Liver (tissue), 3 donors: ENCODE results near the gene ARHGEF12.

Experiments used
- EGR1 ChIP-seq, 2 donors: IDR thresholded peaks; 2 replicates each; pipeline ENCODE4 v1.6.1; 2016 to 2018; ENCODE audit warnings: antibody characterized with exemption in 2 of 2, low read depth in 2 of 2
- FOXA1 ChIP-seq: IDR thresholded peaks from 2 replicates; pipeline ENCODE4 v1.6.1; 2016; ENCODE audit warnings: antibody characterized with exemption
- FOXA2 ChIP-seq: IDR thresholded peaks from 2 replicates; pipeline ENCODE4 v1.6.1; 2016; ENCODE audit warnings: antibody characterized with exemption
- GABPA ChIP-seq, 2 donors: IDR thresholded peaks in 1 of 2; conservative IDR thresholded peaks in 1 of 2; 2 replicates each; pipeline ENCODE4 v1.6.1; 2016; ENCODE audit warnings: antibody characterized with exemption in 2 of 2, mild to moderate bottlenecking in 1 of 2, moderate library complexity in 1 of 2
- JUND ChIP-seq, 2 donors: IDR thresholded peaks; 2 replicates each; pipeline ENCODE4 v1.6.1; 2016; ENCODE audit warnings: antibody characterized with exemption in 2 of 2
- NR2F2 ChIP-seq: IDR thresholded peaks from 2 replicates; pipeline ENCODE4 v1.6.1; 2016; ENCODE audit warnings: antibody characterized with exemption
- RAD21 ChIP-seq, 2 donors: IDR thresholded peaks; 2 replicates each; pipeline ENCODE4 v1.6.1; 2016; ENCODE audit warnings: antibody characterized with exemption in 2 of 2, mild to moderate bottlenecking in 2 of 2
- TAF1 ChIP-seq: conservative IDR thresholded peaks from 2 replicates; pipeline ENCODE4 v1.6.1; 2016; ENCODE audit warnings: antibody characterized with exemption, mild to moderate bottlenecking
- YY1 ChIP-seq: IDR thresholded peaks from 2 replicates; pipeline ENCODE4 v1.6.1; 2016; ENCODE audit warnings: antibody characterized with exemption, mild to moderate bottlenecking
- ZBTB33 ChIP-seq: IDR thresholded peaks from 2 replicates; pipeline ENCODE4 v1.6.1; 2016; ENCODE audit warnings: antibody characterized with exemption
- TF ChIP-seq, protein P1 (sequence below): fragments of 150-350 bp; IDR thresholded peaks from 2 replicates; pipeline ENCODE4 v1.5.1; 2017; ENCODE audit warnings: improper control_type of control experiment, low read depth, low read length; ENCODE audit not compliant: missing input control
- TF ChIP-seq, protein P2 (sequence below): IDR thresholded peaks from 2 replicates; pipeline ENCODE4 v1.6.1; 2016; ENCODE audit warnings: antibody characterized with exemption, mild to moderate bottlenecking
- TF ChIP-seq, protein P3 (sequence below): IDR thresholded peaks from 2 replicates; pipeline ENCODE4 v1.6.1; 2016; ENCODE audit warnings: antibody characterized with exemption
- TF ChIP-seq, protein P4 (sequence below): IDR thresholded peaks from 2 replicates; pipeline ENCODE4 v1.6.1; 2016; ENCODE audit warnings: antibody characterized with exemption
- donor health status: healthy.
- donor health status: healthy.

GRCh38 chr11:120532082-120532831 is 196.0 kb downstream of the ARHGEF12 start:
- TF ChIP-seq, protein P1, sequence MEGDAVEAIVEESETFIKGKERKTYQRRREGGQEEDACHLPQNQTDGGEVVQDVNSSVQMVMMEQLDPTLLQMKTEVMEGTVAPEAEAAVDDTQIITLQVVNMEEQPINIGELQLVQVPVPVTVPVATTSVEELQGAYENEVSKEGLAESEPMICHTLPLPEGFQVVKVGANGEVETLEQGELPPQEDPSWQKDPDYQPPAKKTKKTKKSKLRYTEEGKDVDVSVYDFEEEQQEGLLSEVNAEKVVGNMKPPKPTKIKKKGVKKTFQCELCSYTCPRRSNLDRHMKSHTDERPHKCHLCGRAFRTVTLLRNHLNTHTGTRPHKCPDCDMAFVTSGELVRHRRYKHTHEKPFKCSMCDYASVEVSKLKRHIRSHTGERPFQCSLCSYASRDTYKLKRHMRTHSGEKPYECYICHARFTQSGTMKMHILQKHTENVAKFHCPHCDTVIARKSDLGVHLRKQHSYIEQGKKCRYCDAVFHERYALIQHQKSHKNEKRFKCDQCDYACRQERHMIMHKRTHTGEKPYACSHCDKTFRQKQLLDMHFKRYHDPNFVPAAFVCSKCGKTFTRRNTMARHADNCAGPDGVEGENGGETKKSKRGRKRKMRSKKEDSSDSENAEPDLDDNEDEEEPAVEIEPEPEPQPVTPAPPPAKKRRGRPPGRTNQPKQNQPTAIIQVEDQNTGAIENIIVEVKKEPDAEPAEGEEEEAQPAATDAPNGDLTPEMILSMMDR = no peak
- no peak for TF ChIP-seq EGR1 (IDR thresholded peaks at IDR 0.05; ENCODE audit: low read depth in 2 of 2)
- TF ChIP-seq, protein P2, sequence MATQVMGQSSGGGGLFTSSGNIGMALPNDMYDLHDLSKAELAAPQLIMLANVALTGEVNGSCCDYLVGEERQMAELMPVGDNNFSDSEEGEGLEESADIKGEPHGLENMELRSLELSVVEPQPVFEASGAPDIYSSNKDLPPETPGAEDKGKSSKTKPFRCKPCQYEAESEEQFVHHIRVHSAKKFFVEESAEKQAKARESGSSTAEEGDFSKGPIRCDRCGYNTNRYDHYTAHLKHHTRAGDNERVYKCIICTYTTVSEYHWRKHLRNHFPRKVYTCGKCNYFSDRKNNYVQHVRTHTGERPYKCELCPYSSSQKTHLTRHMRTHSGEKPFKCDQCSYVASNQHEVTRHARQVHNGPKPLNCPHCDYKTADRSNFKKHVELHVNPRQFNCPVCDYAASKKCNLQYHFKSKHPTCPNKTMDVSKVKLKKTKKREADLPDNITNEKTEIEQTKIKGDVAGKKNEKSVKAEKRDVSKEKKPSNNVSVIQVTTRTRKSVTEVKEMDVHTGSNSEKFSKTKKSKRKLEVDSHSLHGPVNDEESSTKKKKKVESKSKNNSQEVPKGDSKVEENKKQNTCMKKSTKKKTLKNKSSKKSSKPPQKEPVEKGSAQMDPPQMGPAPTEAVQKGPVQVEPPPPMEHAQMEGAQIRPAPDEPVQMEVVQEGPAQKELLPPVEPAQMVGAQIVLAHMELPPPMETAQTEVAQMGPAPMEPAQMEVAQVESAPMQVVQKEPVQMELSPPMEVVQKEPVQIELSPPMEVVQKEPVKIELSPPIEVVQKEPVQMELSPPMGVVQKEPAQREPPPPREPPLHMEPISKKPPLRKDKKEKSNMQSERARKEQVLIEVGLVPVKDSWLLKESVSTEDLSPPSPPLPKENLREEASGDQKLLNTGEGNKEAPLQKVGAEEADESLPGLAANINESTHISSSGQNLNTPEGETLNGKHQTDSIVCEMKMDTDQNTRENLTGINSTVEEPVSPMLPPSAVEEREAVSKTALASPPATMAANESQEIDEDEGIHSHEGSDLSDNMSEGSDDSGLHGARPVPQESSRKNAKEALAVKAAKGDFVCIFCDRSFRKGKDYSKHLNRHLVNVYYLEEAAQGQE = no peak
- TF ChIP-seq NR2F2 = no peak
- no peak for TF ChIP-seq ZBTB33
- no peak for TF ChIP-seq FOXA2
- TF ChIP-seq RAD21 (IDR thresholded peaks at IDR 0.05) = no peak
- no peak for TF ChIP-seq YY1
- no peak for TF ChIP-seq GABPA (IDR thresholded peaks at IDR 0.05 in 1 of 2, conservative IDR thresholded peaks at IDR 0.05 in 1 of 2)
- TF ChIP-seq, protein P3, sequence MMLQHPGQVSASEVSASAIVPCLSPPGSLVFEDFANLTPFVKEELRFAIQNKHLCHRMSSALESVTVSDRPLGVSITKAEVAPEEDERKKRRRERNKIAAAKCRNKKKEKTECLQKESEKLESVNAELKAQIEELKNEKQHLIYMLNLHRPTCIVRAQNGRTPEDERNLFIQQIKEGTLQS = no peak
- TF ChIP-seq TAF1 = no peak
- TF ChIP-seq, protein P4, sequence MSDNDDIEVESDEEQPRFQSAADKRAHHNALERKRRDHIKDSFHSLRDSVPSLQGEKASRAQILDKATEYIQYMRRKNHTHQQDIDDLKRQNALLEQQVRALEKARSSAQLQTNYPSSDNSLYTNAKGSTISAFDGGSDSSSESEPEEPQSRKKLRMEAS = no peak
- no peak for TF ChIP-seq FOXA1
- TF ChIP-seq JUND (IDR thresholded peaks at IDR 0.05) = no peak
